ENCODE results near the gene SRSF6. TPM values are rescaled to one million over a fixed set of nuclear protein-coding genes. Genes with fewer than 3 reads are reported as not detected.
"Not testable (repeated sequence)": the region's sequence is repeated elsewhere in the genome, so short reads cannot be mapped to it uniquely, and the experiment has no call there.

SRSF6 gene
- 10 to 100 TPM; 18.7 to 43.7 (median 25.4) TPM for polyA plus RNA-seq

DNA sequence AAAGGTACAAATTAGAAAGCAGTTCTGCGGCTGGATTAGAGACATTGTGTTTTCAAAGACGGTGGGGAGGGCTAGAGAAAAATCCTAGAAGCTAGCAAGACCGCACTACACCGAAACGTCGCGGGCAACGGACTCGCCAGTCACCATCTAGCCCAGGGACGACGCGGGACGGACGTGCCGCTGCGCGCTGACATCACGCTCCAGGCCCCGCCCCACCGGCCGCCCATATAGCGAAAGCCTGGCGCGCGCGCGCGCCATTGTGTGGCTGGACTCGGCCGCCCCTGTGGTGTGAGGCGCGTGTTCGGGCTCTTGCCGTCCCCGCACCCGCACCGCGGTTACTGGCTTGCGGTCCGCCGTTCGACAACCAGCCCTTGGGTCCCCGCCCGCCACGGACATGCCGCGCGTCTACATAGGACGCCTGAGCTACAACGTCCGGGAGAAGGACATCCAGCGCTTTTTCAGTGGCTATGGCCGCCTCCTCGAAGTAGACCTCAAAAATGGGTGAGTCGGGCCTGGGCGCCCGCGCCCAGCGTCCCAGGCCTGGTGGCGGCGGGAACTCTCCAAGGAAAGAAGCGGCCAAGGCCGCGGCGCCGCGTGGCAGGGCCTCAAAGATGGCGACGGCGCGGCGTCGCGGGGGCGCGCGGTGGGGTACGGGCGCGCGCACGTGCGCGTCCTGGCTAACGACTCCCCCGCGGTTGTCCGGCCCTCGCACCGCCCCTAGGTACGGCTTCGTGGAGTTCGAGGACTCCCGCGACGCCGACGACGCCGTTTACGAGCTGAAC is at the start of gene SRSF6:
SRSF6 (plus strand) TSS at position 257 of the 782 bp plus-strand sequence; CDS start at position 395, 138 bp downstream.
- DNase-seq = peak; percentile 92
- peaks cover 8 to 29% (median 27%) of the 10 kb centered on the region in 3 donors for H3K27me3 Mint-ChIP-seq (ENCODE audit: low read depth in 3 of 3)
- H3K36me3 Mint-ChIP-seq = peaks cover 0 to 27% (median 21%) of the 10 kb centered on the region in 3 donors
- H3K27ac Mint-ChIP-seq = peak within 1 kb of the TSS; percentile 95 to 100 (median 98)
- peaks cover 0 to 2% (median 0%) of the 10 kb centered on the region in 6 donors for H3K9me3 Mint-ChIP-seq
- peak within 1 kb of the TSS; percentile 92 to 100 (median 97) for H3K4me3 Mint-ChIP-seq
- H3K4me1 Mint-ChIP-seq = peaks cover 34 to 56% of the 10 kb centered on the region in 2 donors

DNA sequence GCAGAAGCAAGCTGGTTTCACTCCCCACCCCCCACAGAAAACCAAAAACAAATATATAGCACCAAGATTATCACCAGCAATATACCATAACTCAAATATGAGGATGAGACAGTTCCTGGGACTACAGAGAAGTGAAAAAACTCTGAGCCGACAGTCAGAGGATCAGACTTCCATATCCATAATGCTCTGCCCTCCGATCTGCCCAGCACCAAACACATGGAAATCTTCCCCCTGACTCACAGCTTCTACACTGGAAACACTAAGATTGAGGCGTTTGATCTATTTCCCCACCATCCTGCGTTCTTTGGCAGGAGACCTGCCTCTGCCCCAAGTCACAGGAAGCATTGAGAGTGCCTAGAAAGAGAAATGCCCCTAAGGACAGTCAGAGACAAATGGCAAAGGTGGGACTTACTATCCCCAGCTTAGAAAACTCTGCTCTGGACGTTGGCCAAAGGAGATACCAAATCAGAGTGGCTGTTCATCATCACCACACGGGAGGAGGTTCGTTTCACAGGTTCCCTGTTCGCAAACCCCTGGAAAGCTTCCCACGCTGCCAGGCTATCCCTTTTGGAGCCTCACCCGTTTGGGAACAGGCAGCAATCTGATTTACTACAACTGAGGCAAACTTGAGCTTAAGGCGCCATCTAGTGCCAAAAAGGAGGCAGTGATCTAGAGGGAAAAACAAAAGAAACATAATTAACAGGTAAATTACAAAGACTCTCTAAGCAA is 48.7 kb upstream of the SRSF6 start:
- Mint-ChIP-seq H3K9me3 (peaks cover 0 to 10% (median 0%) of the 10 kb centered on the region in 6 donors), H3K4me3 (no peak overlapping the region), H3K27ac (no peak overlapping the region), H3K27me3 (ENCODE audit: low read depth in 3 of 3) (peaks cover 15 to 22% (median 16%) of the 10 kb centered on the region in 3 donors), H3K4me1 (no peaks in the 10 kb centered on the region), H3K36me3 (no peaks in the 10 kb centered on the region)
- no peak for DNase-seq

DNA sequence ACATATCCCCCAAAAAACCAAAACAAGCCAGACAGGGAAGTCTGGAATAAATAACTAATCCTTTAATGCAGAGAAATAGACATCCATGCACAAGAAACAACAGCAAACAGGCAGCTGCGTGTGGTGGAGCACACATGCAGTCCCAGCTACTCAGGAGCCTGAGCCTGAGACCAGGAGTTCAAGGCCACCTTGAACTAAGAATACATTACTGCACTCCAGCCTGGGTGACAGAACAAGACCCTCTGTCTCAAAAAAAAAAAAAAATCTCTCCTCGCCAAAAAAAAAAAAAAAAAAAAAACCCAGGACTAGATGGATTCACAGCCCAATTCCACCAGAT is 48.2 kb upstream of the SRSF6 start:
- Mint-ChIP-seq H3K4me1 (no peaks in the 10 kb centered on the region), H3K27ac (no peak overlapping the region), H3K36me3 (no peaks in the 10 kb centered on the region), H3K27me3 (ENCODE audit: low read depth in 3 of 3) (peaks cover 12 to 25% (median 16%) of the 10 kb centered on the region in 3 donors), H3K9me3 (peaks cover 0 to 10% (median 0%) of the 10 kb centered on the region in 6 donors), H3K4me3 (no peak overlapping the region)
- no peak for DNase-seq

DNA sequence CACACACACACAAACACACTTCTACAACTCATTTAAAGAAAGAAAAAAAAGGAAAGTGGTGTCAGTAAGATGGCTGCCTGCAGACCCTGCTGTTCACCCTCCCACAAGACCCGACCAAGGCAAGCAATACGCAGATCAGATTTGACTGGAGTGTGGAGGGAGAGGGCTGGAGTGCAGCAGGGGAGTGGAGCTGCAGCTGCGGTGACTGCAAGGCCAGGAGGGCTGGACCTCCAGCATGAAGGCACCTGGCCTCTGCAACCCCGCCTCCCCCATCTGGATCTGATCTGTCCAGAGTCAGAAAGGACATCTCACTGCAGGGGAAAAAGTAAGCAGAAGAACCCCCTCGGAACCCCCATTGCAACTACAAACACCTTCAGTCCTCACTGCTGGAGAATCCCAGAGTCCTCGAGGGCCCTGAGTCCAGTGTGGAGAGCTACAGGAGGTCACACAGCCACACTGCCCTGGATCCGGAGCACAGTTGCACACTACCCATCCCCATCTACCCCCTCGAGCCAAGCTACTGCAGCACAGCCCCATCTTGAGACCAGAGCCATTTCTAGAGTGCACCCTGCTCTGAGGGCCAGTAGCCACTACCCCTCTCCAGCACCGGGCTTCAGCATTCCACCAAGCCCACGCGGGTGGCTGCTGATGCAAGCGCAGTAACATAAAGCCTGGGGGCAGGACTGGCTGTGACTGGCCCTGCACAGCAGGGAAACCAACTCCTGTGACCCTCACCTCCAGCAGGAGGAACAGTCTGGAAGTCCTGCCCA is 41.9 kb upstream of the SRSF6 start:
- no peak overlapping the region for H3K4me3 Mint-ChIP-seq
- no peaks in the 10 kb centered on the region for H3K4me1 Mint-ChIP-seq
- H3K9me3 Mint-ChIP-seq = peaks cover 5 to 35% (median 27%) of the 10 kb centered on the region in 6 donors
- no peak for DNase-seq
- H3K27ac Mint-ChIP-seq = no peak overlapping the region
- H3K36me3 Mint-ChIP-seq = peaks cover 0 to 12% (median 10%) of the 10 kb centered on the region in 3 donors
- peaks cover 0 to 12% (median 12%) of the 10 kb centered on the region in 3 donors for H3K27me3 Mint-ChIP-seq (ENCODE audit: low read depth in 3 of 3)

DNA sequence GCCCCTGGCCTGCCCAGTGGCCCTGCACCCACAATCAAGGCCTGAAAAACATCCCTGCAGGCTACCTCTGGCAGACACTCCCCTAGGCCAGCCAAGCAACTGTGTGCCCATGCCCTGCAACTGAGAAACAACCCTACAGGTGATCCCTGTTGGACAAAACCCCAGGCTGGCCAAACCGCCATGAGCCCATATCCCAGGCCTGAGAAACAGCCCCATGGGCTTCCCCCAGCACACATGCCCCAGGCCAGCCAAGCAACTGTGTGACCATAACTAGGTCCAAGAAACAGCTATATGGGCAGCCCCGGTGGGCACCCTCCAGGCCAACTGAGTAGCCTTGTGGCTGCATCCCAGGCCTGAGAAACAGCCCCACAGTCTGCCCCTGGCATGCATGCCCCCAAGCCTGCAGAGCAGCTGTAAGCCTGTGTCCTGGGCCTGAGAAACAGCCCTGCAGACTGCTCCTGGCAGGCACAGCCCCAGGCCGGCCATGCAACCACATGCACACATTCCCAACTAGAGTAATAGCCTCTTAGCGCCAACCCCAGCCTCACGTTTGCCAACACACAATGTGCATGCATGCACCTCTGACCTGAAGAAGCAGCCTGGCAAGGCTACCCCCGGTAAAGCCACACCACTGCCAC is 41.0 kb upstream of the SRSF6 start:
- no peak for DNase-seq
- Mint-ChIP-seq H3K9me3 (peaks cover 5 to 39% (median 30%) of the 10 kb centered on the region in 6 donors), H3K4me3 (no peak overlapping the region), H3K27ac (no peak overlapping the region), H3K36me3 (peaks cover 0 to 12% (median 10%) of the 10 kb centered on the region in 3 donors), H3K27me3 (ENCODE audit: low read depth in 3 of 3) (peaks cover 0 to 10% (median 9%) of the 10 kb centered on the region in 3 donors), H3K4me1 (no peaks in the 10 kb centered on the region)

DNA sequence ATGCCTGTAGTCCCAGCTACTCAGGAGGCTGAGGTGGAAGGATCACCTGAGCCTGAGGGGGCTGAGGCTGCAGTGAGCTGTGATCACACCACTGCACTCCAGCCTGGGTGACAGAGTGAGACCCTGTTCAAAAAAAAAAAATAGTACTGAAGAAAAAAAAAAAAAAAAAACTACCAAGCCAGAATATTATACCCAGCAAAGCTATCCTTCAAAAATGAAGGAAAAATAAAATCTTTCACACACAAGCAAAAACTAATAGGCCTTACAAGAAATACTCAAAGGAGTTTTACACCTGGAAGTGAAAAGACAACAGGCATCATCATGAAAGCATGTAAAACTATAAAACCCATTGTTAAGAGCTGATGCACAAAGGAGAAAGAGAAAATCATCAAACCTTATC is 37.5 kb upstream of the SRSF6 start:
- Mint-ChIP-seq H3K27ac (no peak overlapping the region), H3K36me3 (peaks cover 0 to 12% (median 10%) of the 10 kb centered on the region in 3 donors), H3K27me3 (ENCODE audit: low read depth in 3 of 3) (peaks cover 0 to 12% (median 2%) of the 10 kb centered on the region in 3 donors), H3K9me3 (peaks cover 8 to 39% (median 30%) of the 10 kb centered on the region in 6 donors), H3K4me3 (no peak overlapping the region), H3K4me1 (no peaks in the 10 kb centered on the region)
- DNase-seq = no peak

DNA sequence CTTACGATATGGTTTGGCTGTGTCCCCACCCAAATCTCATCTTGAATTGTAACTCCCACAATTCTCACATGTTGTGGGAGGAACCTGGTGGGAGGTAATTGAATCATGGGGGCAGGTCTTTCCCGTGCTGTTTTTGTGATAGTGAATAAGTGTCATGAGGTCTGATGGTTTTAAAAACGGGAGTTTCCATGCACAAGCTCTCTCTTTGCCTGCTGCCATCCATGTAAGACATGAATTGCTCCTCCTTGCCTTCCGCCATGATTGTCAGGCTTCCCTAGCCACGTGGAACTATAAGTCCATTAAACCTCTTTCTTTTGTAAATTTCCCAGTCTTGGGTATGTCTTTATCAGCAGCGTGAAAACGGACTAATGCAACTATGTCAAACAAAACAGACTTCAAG is 36.8 kb upstream of the SRSF6 start:
- Mint-ChIP-seq H3K36me3 (peaks cover 0 to 12% (median 10%) of the 10 kb centered on the region in 3 donors), H3K27me3 (ENCODE audit: low read depth in 3 of 3) (peaks cover 0 to 12% (median 2%) of the 10 kb centered on the region in 3 donors), H3K9me3 (peaks cover 8 to 39% (median 30%) of the 10 kb centered on the region in 6 donors)
- not testable (repeated sequence) for DNase-seq, H3K4me1 Mint-ChIP-seq, H3K27ac Mint-ChIP-seq, H3K4me3 Mint-ChIP-seq

DNA sequence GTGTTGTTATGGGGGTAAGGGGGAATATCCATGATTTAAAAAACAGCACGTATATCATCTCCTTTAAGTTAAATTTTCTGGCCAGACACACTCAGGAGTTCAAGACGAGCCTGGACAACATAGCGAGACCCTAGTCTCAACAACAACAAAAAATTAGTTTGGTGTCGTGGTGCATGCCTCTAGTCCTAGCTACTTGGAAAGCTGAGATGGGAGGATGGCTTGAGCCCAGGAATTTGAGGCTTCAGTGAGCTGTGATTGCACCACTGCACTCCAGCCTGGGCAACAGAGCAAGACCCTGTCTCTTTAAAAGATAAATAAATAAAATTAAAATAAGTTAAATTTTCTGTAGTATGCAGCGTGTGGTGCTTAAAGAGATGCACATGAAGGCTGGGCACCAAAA is 31.5 kb upstream of the SRSF6 start:
- H3K27ac Mint-ChIP-seq = no peak overlapping the region
- no peak overlapping the region for H3K4me3 Mint-ChIP-seq
- H3K4me1 Mint-ChIP-seq = no peaks in the 10 kb centered on the region

DNA sequence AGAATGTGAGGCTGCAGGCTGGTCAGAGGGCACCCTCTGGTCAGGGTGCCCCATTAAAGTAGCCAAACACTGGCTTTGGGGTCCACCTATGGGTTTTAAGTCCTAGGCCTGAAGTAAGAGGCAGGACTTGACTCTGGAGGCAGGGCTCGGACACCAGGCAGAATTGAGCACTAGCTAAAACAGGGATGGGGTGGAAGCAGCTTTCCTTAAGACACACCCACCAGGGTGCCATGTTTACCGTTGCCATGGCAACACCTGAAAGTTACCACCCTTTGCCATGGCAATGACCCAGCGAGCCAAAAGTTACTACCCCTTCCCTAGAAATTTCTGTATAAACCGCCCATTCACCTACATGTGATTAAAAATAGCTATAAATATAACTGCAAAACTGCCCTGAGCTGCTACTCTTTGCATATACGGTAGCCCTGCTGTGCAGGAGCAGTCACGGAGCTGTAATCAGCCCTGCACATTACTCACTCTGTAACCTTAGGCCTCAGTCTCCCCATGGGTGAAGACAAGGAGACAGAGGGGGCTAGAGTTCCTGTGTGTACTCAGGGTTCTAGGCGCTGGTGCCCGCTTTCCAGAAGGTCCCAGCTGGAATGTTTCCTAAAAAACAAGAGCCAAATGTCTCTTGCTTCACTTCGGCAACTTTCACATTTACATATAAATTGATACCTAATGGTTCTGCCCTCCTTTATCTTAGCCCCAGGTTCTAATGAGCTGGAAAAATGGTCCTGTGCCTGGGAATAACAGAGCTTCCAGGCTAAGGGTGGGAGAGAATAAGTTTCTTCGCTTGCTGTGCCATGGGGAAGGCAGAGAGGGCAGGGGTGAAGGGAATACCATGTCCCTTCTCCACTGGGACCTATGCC is 27.2 kb upstream of the SRSF6 start:
- Mint-ChIP-seq H3K27ac (no peak overlapping the region), H3K4me3 (no peak overlapping the region), H3K27me3 (ENCODE audit: low read depth in 3 of 3) (peaks cover 4 to 17% (median 7%) of the 10 kb centered on the region in 3 donors), H3K4me1 (no peaks in the 10 kb centered on the region), H3K9me3 (no peaks in the 10 kb centered on the region), H3K36me3 (no peaks in the 10 kb centered on the region)
- DNase-seq = no peak

More for the DNA sequence above, 31.5 kb upstream of the SRSF6 start:
- Mint-ChIP-seq H3K27me3 (ENCODE audit: low read depth in 3 of 3) (peaks cover 4 to 7% (median 5%) of the 10 kb centered on the region in 3 donors), H3K36me3 (no peaks in the 10 kb centered on the region), H3K9me3 (peaks cover 0 to 3% (median under 1%) of the 10 kb centered on the region in 6 donors)
- no peak for DNase-seq

DNA sequence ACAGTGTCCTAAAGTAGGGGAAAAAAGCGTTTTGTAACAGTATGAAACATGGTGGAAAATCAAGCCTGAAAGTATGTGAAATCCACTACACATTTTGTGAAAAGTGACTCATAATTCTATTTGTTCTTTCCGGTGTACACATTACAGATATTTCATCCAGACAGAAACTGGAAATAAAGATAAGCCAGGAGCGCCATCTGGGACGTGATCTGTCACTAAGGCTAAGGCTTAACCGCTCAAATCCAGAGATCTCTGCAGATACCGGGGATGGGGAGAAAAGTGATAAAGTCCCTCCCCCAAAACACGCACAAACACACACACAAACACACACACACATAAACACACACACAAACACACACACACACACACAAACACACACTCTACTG is 26.6 kb upstream of the SRSF6 start:
- no peak overlapping the region for H3K4me3 Mint-ChIP-seq

DNA sequence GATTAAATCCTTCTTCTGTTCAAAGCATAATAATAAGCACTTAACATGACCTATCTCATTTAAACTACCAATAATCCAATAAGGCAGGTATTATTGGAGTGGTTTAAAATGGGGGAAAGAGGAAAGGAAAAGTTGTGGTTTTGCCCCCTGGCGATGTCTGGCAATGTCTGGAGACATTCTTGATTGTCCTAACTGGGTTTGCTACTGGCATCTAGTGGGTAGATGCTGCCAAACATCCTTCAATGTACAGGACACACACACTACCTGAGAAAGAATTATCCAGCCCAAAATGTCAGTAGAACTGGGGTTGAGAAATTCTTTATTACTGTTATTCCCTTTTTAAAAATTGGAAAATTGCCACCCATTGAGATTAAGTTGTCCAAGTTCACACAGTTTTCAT is 25.2 kb upstream of the SRSF6 start:
- no peaks in the 10 kb centered on the region for H3K36me3 Mint-ChIP-seq
- no peaks in the 10 kb centered on the region for H3K4me1 Mint-ChIP-seq
- no peak overlapping the region for H3K27ac Mint-ChIP-seq

More for the DNA sequence above, 26.6 kb upstream of the SRSF6 start:
- no peak overlapping the region for H3K27ac Mint-ChIP-seq
- DNase-seq = no peak
- H3K9me3 Mint-ChIP-seq = no peaks in the 10 kb centered on the region
- no peaks in the 10 kb centered on the region for H3K36me3 Mint-ChIP-seq
- H3K4me1 Mint-ChIP-seq = no peaks in the 10 kb centered on the region
- peaks cover 4 to 17% (median 7%) of the 10 kb centered on the region in 3 donors for H3K27me3 Mint-ChIP-seq (ENCODE audit: low read depth in 3 of 3)

DNA sequence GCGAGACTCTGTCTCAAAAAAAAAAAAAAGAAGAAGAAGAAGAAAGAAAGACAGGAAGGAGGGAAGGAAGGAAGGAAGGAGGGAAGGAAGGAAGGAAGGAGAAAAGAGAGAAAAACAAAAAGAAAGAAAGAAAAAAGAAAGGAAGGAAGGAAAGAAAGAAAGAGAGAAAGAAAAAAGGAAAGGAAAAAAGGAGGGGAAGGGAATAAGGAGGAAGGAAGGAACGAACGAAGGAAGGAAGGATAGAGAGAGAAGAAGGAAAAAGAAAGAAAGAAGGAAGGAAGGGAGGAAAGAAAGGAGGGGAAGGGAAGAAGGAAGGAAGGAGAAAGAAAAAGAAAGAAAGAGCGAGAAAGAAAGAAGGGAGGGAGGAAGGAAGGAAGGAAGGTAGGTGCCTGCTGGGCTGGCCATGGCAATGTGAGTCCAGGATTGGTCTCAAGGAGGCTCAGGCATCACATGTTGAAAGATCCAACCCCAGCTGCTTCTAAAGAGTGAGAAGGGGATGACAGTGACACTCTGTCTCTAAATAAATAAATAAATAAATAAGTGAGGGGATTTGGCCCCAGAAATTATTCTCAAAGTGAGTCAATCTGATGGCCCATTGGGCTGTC is 24.3 kb upstream of the SRSF6 start:
- Mint-ChIP-seq H3K4me3 (no peak overlapping the region), H3K9me3 (no peaks in the 10 kb centered on the region), H3K27ac (peak overlapping the region in 1 of 6 donors; percentile 43), H3K4me1 (no peaks in the 10 kb centered on the region), H3K36me3 (no peaks in the 10 kb centered on the region), H3K27me3 (ENCODE audit: low read depth in 3 of 3) (peaks cover 2 to 23% (median 6%) of the 10 kb centered on the region in 3 donors)
- no peak for DNase-seq

More for the DNA sequence above, 25.2 kb upstream of the SRSF6 start:
- peaks cover 3 to 21% (median 6%) of the 10 kb centered on the region in 3 donors for H3K27me3 Mint-ChIP-seq (ENCODE audit: low read depth in 3 of 3)
- no peak for DNase-seq
- H3K9me3 Mint-ChIP-seq = no peaks in the 10 kb centered on the region
- no peak overlapping the region for H3K4me3 Mint-ChIP-seq

Measured in immature natural killer cell (primary cell).